ENCODE data around the gene RAB3GAP1. TPM values are rescaled to one million over a fixed set of nuclear protein-coding genes. Genes with fewer than 3 reads are reported as not detected.

The RAB3GAP1 gene
- total RNA-seq, 1 experiment from 2014 or later = 32.0 TPM

DNA sequence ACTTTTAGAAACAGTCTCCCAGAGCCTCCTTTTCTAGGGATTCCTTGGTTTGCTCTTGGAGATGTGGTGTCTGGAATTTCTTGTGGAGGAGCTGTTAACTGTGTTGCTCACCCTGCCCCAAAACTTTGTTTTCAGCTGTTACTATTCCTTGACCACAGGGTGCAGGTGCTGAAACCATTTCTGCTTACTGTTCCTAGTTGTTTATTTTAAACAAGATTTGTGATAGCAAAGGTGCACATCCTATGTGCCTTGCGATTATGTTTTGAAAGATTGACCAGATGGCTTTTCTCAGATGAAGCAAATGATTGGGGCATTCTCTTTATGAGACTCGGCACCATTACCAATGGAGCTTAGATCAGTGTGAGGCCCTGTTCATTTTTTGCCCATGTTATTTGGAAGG is 111.2 kb downstream of the RAB3GAP1 start:
- no peak overlapping the region for H3T11ph ChIP-seq (ENCODE audit: low read length)
- H3K79me1 ChIP-seq (ENCODE audit: insufficient read depth, low read depth, low read length, poor library complexity, severe bottlenecking) = no peaks in the 10 kb centered on the region

More for the DNA sequence above, 111.2 kb downstream of the RAB3GAP1 start:
- Histone ChIP-seq H3K9me3 (ENCODE audit: control insufficient read depth, low read depth, low read length) (no peaks in the 10 kb centered on the region), H3K23ac (ENCODE audit: insufficient read length, low read depth, low read length) (no peak overlapping the region), H2BK15ac (ENCODE audit: low read depth, low read length) (no peak overlapping the region), H3K56ac (ENCODE audit: insufficient read length, low read depth, low read length) (no peak overlapping the region), H2BK20ac (ENCODE audit: low read depth, low read length, poor library complexity, severe bottlenecking) (no peak overlapping the region), H2BK12ac (ENCODE audit: insufficient read length, low read depth, low read length) (no peak overlapping the region), H3K27ac (ENCODE audit: insufficient read length, low read depth, low read length) (no peak overlapping the region), H4K5ac (ENCODE audit: insufficient read length, low read depth, low read length) (no peak overlapping the region), H3K79me2 (ENCODE audit: insufficient read depth, low read length) (no peaks in the 10 kb centered on the region), H3K23me2 (ENCODE audit: insufficient read length, low read depth, low read length, poor library complexity, severe bottlenecking) (no peaks in the 10 kb centered on the region), H3K18ac (ENCODE audit: insufficient read length, low read depth, low read length) (no peak overlapping the region), H2BK5ac (ENCODE audit: insufficient read length, low read length) (no peak overlapping the region), H3K9ac (ENCODE audit: extremely low read depth, insufficient read length, low read length) (no peak overlapping the region), H4K91ac (ENCODE audit: insufficient read length, low read depth, low read length) (no peak overlapping the region), H4K8ac (replicated peaks; ENCODE audit: insufficient read length, low read depth, low read length) (no peak overlapping the region), H3K4ac (ENCODE audit: low read depth, low read length) (no peak overlapping the region), H3K4me2 (ENCODE audit: insufficient read depth, insufficient read length, low read length) (no peak overlapping the region), H3K14ac (ENCODE audit: insufficient read depth, low read length) (no peak overlapping the region), H4K20me1 (ENCODE audit: control insufficient read depth, insufficient read depth, insufficient read length) (no peaks in the 10 kb centered on the region), H3K4me1 (ENCODE audit: insufficient read depth, low read length) (no peaks in the 10 kb centered on the region; the same call in 1 of the 2 replicates), H2AFZ (ENCODE audit: low read length) (no peak overlapping the region), H2BK120ac (ENCODE audit: low read depth, low read length, poor library complexity, severe bottlenecking) (no peak overlapping the region), H2AK5ac (ENCODE audit: insufficient read length, low read length) (no peak overlapping the region), H3K27me3 (ENCODE audit: insufficient read depth, low read length) (no peaks in the 10 kb centered on the region)
- no peak overlapping the region for H3K27ac Mint-ChIP-seq
- H3K4me1 Mint-ChIP-seq = peaks cover 3 to 4% of the 10 kb centered on the region in 2 experiments; a peak in 1 of 4 replicates
- no peaks in the 10 kb centered on the region for H3K9me3 Mint-ChIP-seq
- TF ChIP-seq, protein P1, sequence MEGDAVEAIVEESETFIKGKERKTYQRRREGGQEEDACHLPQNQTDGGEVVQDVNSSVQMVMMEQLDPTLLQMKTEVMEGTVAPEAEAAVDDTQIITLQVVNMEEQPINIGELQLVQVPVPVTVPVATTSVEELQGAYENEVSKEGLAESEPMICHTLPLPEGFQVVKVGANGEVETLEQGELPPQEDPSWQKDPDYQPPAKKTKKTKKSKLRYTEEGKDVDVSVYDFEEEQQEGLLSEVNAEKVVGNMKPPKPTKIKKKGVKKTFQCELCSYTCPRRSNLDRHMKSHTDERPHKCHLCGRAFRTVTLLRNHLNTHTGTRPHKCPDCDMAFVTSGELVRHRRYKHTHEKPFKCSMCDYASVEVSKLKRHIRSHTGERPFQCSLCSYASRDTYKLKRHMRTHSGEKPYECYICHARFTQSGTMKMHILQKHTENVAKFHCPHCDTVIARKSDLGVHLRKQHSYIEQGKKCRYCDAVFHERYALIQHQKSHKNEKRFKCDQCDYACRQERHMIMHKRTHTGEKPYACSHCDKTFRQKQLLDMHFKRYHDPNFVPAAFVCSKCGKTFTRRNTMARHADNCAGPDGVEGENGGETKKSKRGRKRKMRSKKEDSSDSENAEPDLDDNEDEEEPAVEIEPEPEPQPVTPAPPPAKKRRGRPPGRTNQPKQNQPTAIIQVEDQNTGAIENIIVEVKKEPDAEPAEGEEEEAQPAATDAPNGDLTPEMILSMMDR (conservative IDR thresholded peaks at IDR 0.05) = no peak
- no peak overlapping the region for H3K4me3 Mint-ChIP-seq
- peaks cover 18 to 57% (median 41%) of the 10 kb centered on the region in 3 experiments; a peak in 6 of 7 replicates for H3K36me3 Mint-ChIP-seq (ENCODE audit: insufficient read depth in 1 of 3, low read depth in 3 of 3)
- no peak for DNase-seq
- no peaks in the 10 kb centered on the region for H3K27me3 Mint-ChIP-seq (ENCODE audit: low read depth)
- WGBS (ENCODE audit: extremely low coverage, insufficient read length, low lambda C conversion rate) = no CpG with 5 or more reads among the region's 2 CpGs

Measured in H9 (cell line).